HepG2 (cell line): Measurements from ENCODE around the gene NOVA2. TPM values are rescaled to one million over a fixed set of nuclear protein-coding genes. Genes with fewer than 3 reads are reported as not detected.
A peak's percentile ranks its signal among the peaks of the same experiment; 100 is the strongest.

ENCODE experiments used
- ARHGAP35 ChIP-seq: sonication (generic); formaldehyde crosslinking; IDR thresholded peaks from 2 replicates; pipeline ENCODE4 v1.9.0; 2022; ENCODE audit warnings: mild to moderate bottlenecking, inconsistent platforms, moderate library complexity, missing genetic modification reagents, borderline replicate concordance
- ERF ChIP-seq: IDR thresholded peaks from 2 replicates; pipeline ENCODE4 v1.6.1; 2018; ENCODE audit warnings: missing biosample characterization, missing genetic modification reagents
- JDP2 ChIP-seq: sonication (generic); formaldehyde crosslinking; IDR thresholded peaks from 2 replicates; pipeline ENCODE4 v1.8.1; 2022; ENCODE audit warnings: missing genetic modification reagents, borderline replicate concordance
- KDM2A ChIP-seq: sonication (generic); formaldehyde crosslinking; IDR thresholded peaks from 2 replicates; pipeline ENCODE4 v1.4.0; 2020; ENCODE audit warnings: low read depth, missing genetic modification reagents, borderline replicate concordance
- NKX3-1 ChIP-seq: sonication (generic); formaldehyde crosslinking; IDR thresholded peaks from 2 replicates; pipeline ENCODE4 v1.5.0; 2020; ENCODE audit warnings: missing genetic modification reagents
- RERE ChIP-seq: IDR thresholded peaks from 2 replicates; pipeline ENCODE4 v1.6.1; 2016; ENCODE audit warnings: low read depth, missing genetic modification reagents, missing compliant biosample characterization
- RFX3 ChIP-seq: IDR thresholded peaks from 2 replicates; pipeline ENCODE4 v1.6.1; 2016; ENCODE audit warnings: missing biosample characterization, missing genetic modification reagents
- SNRNP70 ChIP-seq: fragments of 200-400 bp; formaldehyde crosslinking; IDR thresholded peaks from 2 replicates; pipeline ENCODE4 v1.6.1; 2017; ENCODE audit warnings: mild to moderate bottlenecking, low read depth, low read length, moderate library complexity
- SYNCRIP ChIP-seq: fragments of 200-400 bp; formaldehyde crosslinking; IDR thresholded peaks from 2 replicates; pipeline ENCODE4 v1.6.1; 2018; ENCODE audit warnings: mild to moderate bottlenecking, low read depth, low read length; ENCODE audit not compliant: insufficient read depth
- TGIF2 ChIP-seq: IDR thresholded peaks from 2 replicates; pipeline ENCODE4 v1.6.1; 2016; ENCODE audit warnings: control low read depth, missing compliant biosample characterization
- THAP8 ChIP-seq: sonication (generic); formaldehyde crosslinking; IDR thresholded peaks from 2 replicates; pipeline ENCODE4 v1.5.1; 2020; ENCODE audit warnings: missing genetic modification reagents, mild to moderate bottlenecking, borderline replicate concordance
- WIZ ChIP-seq: sonication (generic); formaldehyde crosslinking; IDR thresholded peaks from 2 replicates; pipeline ENCODE4 v1.5.1; 2020; ENCODE audit warnings: mild to moderate bottlenecking, missing genetic modification reagents
- ZBTB3 ChIP-seq: sonication (generic); formaldehyde crosslinking; IDR thresholded peaks from 2 replicates; pipeline ENCODE4 v1.4.0; 2020; ENCODE audit warnings: low read depth, mild to moderate bottlenecking, moderate library complexity, missing genetic modification reagents, borderline replicate concordance
- ZNF225 ChIP-seq: sonication (generic); formaldehyde crosslinking; IDR thresholded peaks from 2 replicates; pipeline ENCODE4 v1.4.0; 2020; ENCODE audit warnings: mild to moderate bottlenecking, missing genetic modification reagents
- ZNF451 ChIP-seq: sonication (generic); formaldehyde crosslinking; IDR thresholded peaks from 2 replicates; pipeline ENCODE4 v1.5.0; 2020; ENCODE audit warnings: mild to moderate bottlenecking, missing genetic modification reagents
- ZNF788 ChIP-seq: sonication (generic); formaldehyde crosslinking; IDR thresholded peaks from 2 replicates; pipeline ENCODE4 v1.5.0; 2020; ENCODE audit warnings: mild to moderate bottlenecking, missing genetic modification reagents, borderline replicate concordance
- ZNF816 ChIP-seq: sonication (generic); formaldehyde crosslinking; IDR thresholded peaks from 2 replicates; pipeline ENCODE4 v1.8.0; 2022; ENCODE audit warnings: missing genetic modification reagents, mild to moderate bottlenecking, borderline replicate concordance
- polyA plus RNA-seq, 8 experiments: library from polyadenylated mRNA; depleted of rRNA in 3 of 8; stranded (reverse) in 7 of 8; unstranded in 1 of 8; fragments of >200 nt; fragmentation: Illumina TruSeq in 4 of 8; extraction: Trizol in 4 of 8; gene quantifications; 2 replicates each; pipeline versions ENCODE4 v1.2.1 to v1.2.3, GENCODE V29; 2011 to 2016; ENCODE audit warnings: low read depth in 4 of 8, missing spikeins in 1 of 8, mixed read lengths in 1 of 8; ENCODE audit not compliant: insufficient read depth in 1 of 8
- total RNA-seq, 5 experiments: library from RNA; depleted of rRNA; stranded (reverse); fragments of >200 nt; fragmentation: Illumina TruSeq; extraction: Trizol; gene quantifications; 2 replicates each; pipeline ENCODE4 v1.2.3, GENCODE V29; 2016; ENCODE audit warnings: low read depth in 1 of 5
- TF ChIP-seq, protein P1 (sequence below): conservative IDR thresholded peaks from 2 replicates; pipeline ENCODE4 v1.6.1; 2018; ENCODE audit warnings: missing genetic modification reagents
- TF ChIP-seq, protein P2 (sequence below): sonication (generic); formaldehyde crosslinking; IDR thresholded peaks from 2 replicates; pipeline ENCODE4 v1.4.0; 2020; ENCODE audit warnings: missing genetic modification reagents
- TF ChIP-seq, protein P3 (sequence below): IDR thresholded peaks from 2 replicates; pipeline ENCODE4 v1.6.1; 2016; ENCODE audit warnings: mild to moderate bottlenecking, missing biosample characterization, missing genetic modification reagents

NOVA2 gene
- total and polyA plus RNA-seq, 2 of the 13 experiments (the other 11 are each of a cell fraction or from before 2014, with no cell fraction given): not detected

DNA sequence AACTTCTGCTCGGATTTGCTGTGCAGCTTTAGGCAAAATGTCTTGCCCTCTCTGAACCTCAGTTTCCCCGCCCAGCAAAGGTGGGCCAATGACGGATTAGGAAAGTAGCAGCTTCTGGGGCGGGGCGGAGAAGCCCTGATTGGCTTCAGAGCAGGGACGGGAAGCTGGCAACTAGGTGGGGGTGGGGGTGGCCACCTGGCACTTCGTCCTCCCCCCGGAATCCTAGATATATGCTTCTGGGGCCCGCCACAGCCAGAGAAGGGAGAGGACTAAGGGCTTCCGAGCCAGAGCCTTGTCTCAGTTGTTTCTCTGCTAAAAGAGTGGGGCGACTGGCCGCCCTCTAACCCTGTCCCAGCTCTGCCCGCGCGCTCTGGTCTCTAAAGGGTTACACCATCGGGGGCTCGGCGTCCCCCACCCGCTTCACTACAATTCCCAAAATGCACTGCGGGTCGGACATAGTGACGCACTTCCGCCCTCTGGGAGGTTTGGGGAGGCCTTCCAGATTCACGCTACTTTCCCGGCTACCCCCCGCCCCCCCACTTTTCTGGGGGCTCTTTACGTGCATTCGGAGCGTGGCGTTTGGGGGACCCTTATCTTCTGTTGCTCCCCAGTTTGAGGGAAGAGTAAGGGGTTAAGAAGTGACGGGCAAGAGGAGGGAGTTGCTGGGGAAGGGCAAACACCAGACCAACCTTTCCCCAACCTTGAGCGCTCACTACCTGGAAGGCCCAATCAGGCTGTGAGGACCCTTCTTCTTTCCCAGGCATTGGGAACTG, 87.1 kb downstream of the NOVA2 start (continued):
- TF ChIP-seq ZNF788 (CRISPR knock-in tag): peak; percentile 50; the same call in 1 of the 2 replicates
- TF ChIP-seq ZBTB3 (CRISPR knock-in tag): no peak
- 0 out of 2 replicates have a peak, but pooled peaks have one; percentile 66 for TF ChIP-seq NKX3-1 (CRISPR knock-in tag)
- peak; percentile 17 for TF ChIP-seq ERF (CRISPR knock-in tag)
- TF ChIP-seq JDP2 (CRISPR knock-in tag): no peak
- TF ChIP-seq, protein P1, sequence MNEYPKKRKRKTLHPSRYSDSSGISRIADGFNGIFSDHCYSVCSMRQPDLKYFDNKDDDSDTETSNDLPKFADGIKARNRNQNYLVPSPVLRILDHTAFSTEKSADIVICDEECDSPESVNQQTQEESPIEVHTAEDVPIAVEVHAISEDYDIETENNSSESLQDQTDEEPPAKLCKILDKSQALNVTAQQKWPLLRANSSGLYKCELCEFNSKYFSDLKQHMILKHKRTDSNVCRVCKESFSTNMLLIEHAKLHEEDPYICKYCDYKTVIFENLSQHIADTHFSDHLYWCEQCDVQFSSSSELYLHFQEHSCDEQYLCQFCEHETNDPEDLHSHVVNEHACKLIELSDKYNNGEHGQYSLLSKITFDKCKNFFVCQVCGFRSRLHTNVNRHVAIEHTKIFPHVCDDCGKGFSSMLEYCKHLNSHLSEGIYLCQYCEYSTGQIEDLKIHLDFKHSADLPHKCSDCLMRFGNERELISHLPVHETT (CRISPR knock-in tag): peak; percentile 68; the same call in 1 of the 2 replicates
- TF ChIP-seq RFX3 (CRISPR knock-in tag): no peak
- no peak for TF ChIP-seq RERE (CRISPR knock-in tag)
- TF ChIP-seq WIZ (CRISPR knock-in tag): no peak
- TF ChIP-seq ZNF225 (CRISPR knock-in tag): 0 out of 2 replicates have a peak, but pooled peaks have one; percentile 27
- TF ChIP-seq, protein P2, sequence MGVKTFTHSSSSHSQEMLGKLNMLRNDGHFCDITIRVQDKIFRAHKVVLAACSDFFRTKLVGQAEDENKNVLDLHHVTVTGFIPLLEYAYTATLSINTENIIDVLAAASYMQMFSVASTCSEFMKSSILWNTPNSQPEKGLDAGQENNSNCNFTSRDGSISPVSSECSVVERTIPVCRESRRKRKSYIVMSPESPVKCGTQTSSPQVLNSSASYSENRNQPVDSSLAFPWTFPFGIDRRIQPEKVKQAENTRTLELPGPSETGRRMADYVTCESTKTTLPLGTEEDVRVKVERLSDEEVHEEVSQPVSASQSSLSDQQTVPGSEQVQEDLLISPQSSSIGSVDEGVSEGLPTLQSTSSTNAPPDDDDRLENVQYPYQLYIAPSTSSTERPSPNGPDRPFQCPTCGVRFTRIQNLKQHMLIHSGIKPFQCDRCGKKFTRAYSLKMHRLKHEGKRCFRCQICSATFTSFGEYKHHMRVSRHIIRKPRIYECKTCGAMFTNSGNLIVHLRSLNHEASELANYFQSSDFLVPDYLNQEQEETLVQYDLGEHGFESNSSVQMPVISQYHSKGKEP (CRISPR knock-in tag): no peak
- no peak for TF ChIP-seq SNRNP70
- TF ChIP-seq ARHGAP35 (CRISPR knock-in tag): no peak
- TF ChIP-seq ZNF451 (CRISPR knock-in tag): no peak
- TF ChIP-seq TGIF2 (CRISPR knock-in tag): no peak
- TF ChIP-seq, protein P3, sequence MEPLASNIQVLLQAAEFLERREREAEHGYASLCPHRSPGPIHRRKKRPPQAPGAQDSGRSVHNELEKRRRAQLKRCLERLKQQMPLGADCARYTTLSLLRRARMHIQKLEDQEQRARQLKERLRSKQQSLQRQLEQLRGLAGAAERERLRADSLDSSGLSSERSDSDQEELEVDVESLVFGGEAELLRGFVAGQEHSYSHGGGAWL (CRISPR knock-in tag): 0 out of 2 replicates have a peak, but pooled peaks have one; percentile 27
- TF ChIP-seq SYNCRIP: no peak
- no peak for TF ChIP-seq THAP8 (CRISPR knock-in tag)
- peak; percentile 100 for TF ChIP-seq KDM2A (CRISPR knock-in tag)
- TF ChIP-seq ZNF816: no peak
